Activated CD8-positive, alpha-beta T cell treated with anti-CD3 and anti-CD28 coated beads for 36 hours (primary cell): Measurements from ENCODE around the gene FBRS. TPM values are rescaled to one million over a fixed set of nuclear protein-coding genes. Genes with fewer than 3 reads are reported as not detected.
"Not testable (repeated sequence)": the region's sequence is repeated elsewhere in the genome, so short reads cannot be mapped to it uniquely, and the experiment has no call there.

Source experiments
- ATAC-seq: fragments of 200-7000 bp; cut with Tn5 transposase; one replicate; pipeline ENCODE4 v1.10.0; 2021; ENCODE audit warnings: mild to moderate bottlenecking, moderate library complexity
- CTCF ChIA-PET: fragments of 350-600 bp; sonication (Branson Sonifier 250); formaldehyde crosslinking; loops from one replicate; lab custom pipeline; 2021; ENCODE audit warnings: antibody characterized with exemption; lab: Charles Lee
- POLR2A ChIA-PET: fragments of 350-600 bp; sonication (Branson Sonifier 250); formaldehyde crosslinking; loops from one replicate; lab custom pipeline; 2021; ENCODE audit warnings: antibody characterized with exemption; lab: Charles Lee
- DNase-seq: peaks from one replicate; pipeline ENCODE4 v3.0.0-alpha.2; 2020
- H3K27ac Mint-ChIP-seq: one replicate; pipeline ENCODE4 v1.8.0; 2021; ENCODE audit warnings: mild to moderate bottlenecking, mixed read lengths
- H3K27me3 Mint-ChIP-seq: one replicate; pipeline ENCODE4 v1.8.0; 2021; ENCODE audit warnings: mixed read lengths
- H3K36me3 Mint-ChIP-seq: one replicate; pipeline ENCODE4 v1.8.0; 2021; ENCODE audit warnings: low read depth, mixed read lengths
- H3K4me1 Mint-ChIP-seq: one replicate; pipeline ENCODE4 v1.8.0; 2021; ENCODE audit warnings: low read depth, mixed read lengths
- H3K4me3 Mint-ChIP-seq: one replicate; pipeline ENCODE4 v1.8.0; 2021; ENCODE audit warnings: mild to moderate bottlenecking, moderate library complexity, mixed read lengths
- H3K9me3 Mint-ChIP-seq: one replicate; pipeline ENCODE4 v1.8.0; 2021; ENCODE audit warnings: mixed read lengths
- CTCF ChIP-seq: fragments of 200-600 bp; IDR thresholded peaks from one replicate; pipeline ENCODE4 v1.8.0; 2022; ENCODE audit warnings: antibody characterized with exemption, mild to moderate bottlenecking
- intact Hi-C: fragments of 100-400 bp; cut with micrococcal nuclease; formaldehyde crosslinking; loops from one replicate; pipeline ENCODE4 v1.10.0; 2022
- total RNA-seq, 2 experiments: library from RNA; stranded (reverse); gene quantifications; one replicate each; pipeline ENCODE4 v1.2.3, GENCODE V29; 2021

FBRS gene
- total RNA-seq, 2 experiments from 2014 or later = 80.3 to 85.8 TPM

GRCh38 chr16:30691907-30692306 is 33.7 kb downstream of the FBRS start:
- H3K27ac Mint-ChIP-seq = no peak overlapping the region
- intact Hi-C loops = loop anchor here (10.0 kb wide), 1 partner anchor 233 kb away; the partner anchor contains the start of gene FBXL19
- peaks cover 16% of the 10 kb centered on the region for H3K4me1 Mint-ChIP-seq

GRCh38 chr16:30692396-30693064 is 34.3 kb downstream of the FBRS start:
- H3K27ac Mint-ChIP-seq = no peak overlapping the region
- CTCF ChIA-PET = interaction anchor here (1.7 to 5.1 kb wide), 7 partner anchors 9 to 77 kb away, joined by 8 to 67 read pairs (median 12); partner anchors contain the start of gene FBRS
- ATAC-seq (no peak), DNase-seq (no peak)
- intact Hi-C loops = loop anchor here (10.0 kb wide), 1 partner anchor 232 kb away; the partner anchor contains the start of gene FBXL19
- H3K9me3 Mint-ChIP-seq = no peaks in the 10 kb centered on the region
- no peak for TF ChIP-seq CTCF
- H3K4me1 Mint-ChIP-seq = peaks cover 22% of the 10 kb centered on the region
- no peaks in the 10 kb centered on the region for H3K36me3 Mint-ChIP-seq
- POLR2A ChIA-PET = interaction anchor here (0.8 to 3.4 kb wide), 5 partner anchors 19 to 84 kb away, joined by 3 to 20 read pairs (median 7); partner anchors contain the start of gene PRR14
- H3K27me3 Mint-ChIP-seq = no peaks in the 10 kb centered on the region
- H3K4me3 Mint-ChIP-seq = no peak overlapping the region

More at GRCh38 chr16:30691907-30692306, 33.7 kb downstream of the FBRS start:
- CTCF ChIA-PET = interaction anchor here (1.4 to 4.4 kb wide), 3 partner anchors 25 to 32 kb away, joined by 3 to 67 read pairs (median 25); partner anchors contain the start of gene FBRS
- DNase-seq = no peak
- no peaks in the 10 kb centered on the region for H3K36me3 Mint-ChIP-seq
- POLR2A ChIA-PET = interaction anchor here (0.6 to 3.4 kb wide), 5 partner anchors 18 to 39 kb away, joined by 3 to 11 read pairs (median 3); no protein-coding TSS in a partner anchor
- H3K9me3 Mint-ChIP-seq = no peaks in the 10 kb centered on the region
- TF ChIP-seq CTCF = no peak
- no peaks in the 10 kb centered on the region for H3K27me3 Mint-ChIP-seq
- H3K4me3 Mint-ChIP-seq = no peak overlapping the region
- ATAC-seq = no peak

GRCh38 chr16:30694926-30695693 is 36.9 kb downstream of the FBRS start:
- no peaks in the 10 kb centered on the region for H3K27me3 Mint-ChIP-seq
- ChIA-PET POLR2A (interaction anchor here (0.6 to 3.4 kb wide), 6 partner anchors 14 to 340 kb away, joined by 3 to 20 read pairs (median 4); no protein-coding TSS in a partner anchor), CTCF (interaction anchor here (0.5 to 5.1 kb wide), 20 partner anchors 10 to 306 kb away, joined by 3 to 67 read pairs (median 6); partner anchors contain the start of genes FBRS, PRR14 and ZNF689)
- no peaks in the 10 kb centered on the region for H3K9me3 Mint-ChIP-seq
- TF ChIP-seq CTCF = no peak
- H3K36me3 Mint-ChIP-seq = peaks cover 12% of the 10 kb centered on the region
- peaks cover 31% of the 10 kb centered on the region for H3K4me1 Mint-ChIP-seq
- intact Hi-C loops = loop anchor here (1.0 to 10.0 kb wide), 2 partner anchors 35 to 230 kb away; partner anchors contain the start of gene FBXL19
- H3K27ac Mint-ChIP-seq = no peak overlapping the region
- no peak for ATAC-seq
- DNase-seq = no peak
- no peak overlapping the region for H3K4me3 Mint-ChIP-seq

- not testable (repeated sequence) for H3K9me3 Mint-ChIP-seq, H3K27me3 Mint-ChIP-seq, ATAC-seq, H3K27ac Mint-ChIP-seq, H3K4me3 Mint-ChIP-seq, DNase-seq
- CTCF ChIA-PET = interaction anchor here (0.5 to 5.1 kb wide), 13 partner anchors 8 to 224 kb away, joined by 3 to 38 read pairs (median 4); partner anchors contain the start of genes FBRS, PRR14 and ZNF747
- Mint-ChIP-seq H3K36me3 (peaks cover 21% of the 10 kb centered on the region), H3K4me1 (peaks cover 40% of the 10 kb centered on the region)
- POLR2A ChIA-PET = interaction anchor here (0.7 to 3.6 kb wide), 11 partner anchors 18 to 326 kb away, joined by 3 to 36 read pairs (median 4); partner anchors contain the start of genes DCTPP1, FBRS, PRR14 and SEPTIN1
- intact Hi-C loops = loop anchor here (10.0 kb wide), 1 partner anchor 228 kb away; the partner anchor contains the start of gene FBXL19
Observed at GRCh38 chr16:30696646-30697045, 38.4 kb downstream of the FBRS start.
